HCT116 (cell line): ENCODE measurements around the gene UBE2D2. TPM values are rescaled to one million over a fixed set of nuclear protein-coding genes. Genes with fewer than 3 reads are reported as not detected.

ENCODE experiments used
- ATAC-seq: fragments of 200-7000 bp; cut with Tn5 transposase; 2 replicates; pipeline ENCODE4 v1.9.1; 2020; ENCODE audit warnings: mild to moderate bottlenecking, moderate library complexity
- BruUV-seq: library from RNA; stranded (reverse); fragments of 400-500 nt; replicated peaks from 2 replicates; lab custom pipeline; 2021; lab: Mats Ljungman, UMichigan
- CTCF ChIA-PET: fragments of 300-600 bp; sonication (Branson Sonifier 250); formaldehyde crosslinking; loops from one replicate; lab custom pipeline; 2021; ENCODE audit warnings: antibody characterized with exemption; lab: Charles Lee
- POLR2A ChIA-PET: fragments of 300-600, 350-600 bp; sonication (Branson Sonifier 250); formaldehyde crosslinking; loops from one replicate; lab custom pipeline; 2021; ENCODE audit warnings: antibody characterized with exemption; lab: Charles Lee
- RAD21 ChIA-PET, 2 experiments: fragments of 300-600 bp; sonication (Branson Sonifier 250); formaldehyde crosslinking; loops; one replicate each; lab custom pipeline; 2023; ENCODE audit warnings: low total read pairs in 2 of 2; ENCODE audit not compliant: uncharacterized antibody in 2 of 2, unreplicated experiment in 2 of 2, low non-redundant PET in 1 of 2; lab: Charles Lee
- DNase-seq: peaks from one replicate; pipeline ENCODE4 v3.0.0-alpha.2; 2010; ENCODE audit warnings: low read depth, low spot score
- H2AFZ ChIP-seq: fragments of 200-600 bp; shearing (Covaris generic), sonication (generic); 2 replicates; pipeline ENCODE4 v1.6.1; 2017; ENCODE audit warnings: low read depth, mixed run types, mixed read lengths, antibody characterized with exemption, low read length; ENCODE audit not compliant: poor library complexity, severe bottlenecking
- H3K27ac ChIP-seq: 2 replicates; pipeline ENCODE4 v1.5.1; 2012; ENCODE audit warnings: low read depth, low read length
- H3K27me3 ChIP-seq: fragments of 200-600 bp; sonication (generic); 2 replicates; pipeline ENCODE4 v1.6.1; 2016; ENCODE audit warnings: mixed run types, low read length, mixed read lengths; ENCODE audit not compliant: insufficient read depth
- H3K36me3 ChIP-seq, 2 experiments: fragments of 200-500 bp in 1 of 2; fragments of 200-600 bp in 1 of 2; sonication (Bioruptor generic) in 1 of 2; sonication (generic) in 1 of 2; 2 replicates each; pipeline versions ENCODE4 v1.5.1 to v1.6.1; 2014 to 2016; ENCODE audit warnings: low read length in 2 of 2, inconsistent platforms in 1 of 2, mixed read lengths in 1 of 2, mixed run types in 1 of 2; ENCODE audit not compliant: insufficient read depth in 2 of 2, control insufficient read depth in 1 of 2
- H3K4me1 ChIP-seq, 2 experiments: fragments of 200-600 bp in 1 of 2; sonication (generic) in 1 of 2; 2 replicates each; pipeline versions ENCODE4 v1.5.1 to v1.6.1; 2012 to 2017; ENCODE audit warnings: low read length in 2 of 2, inconsistent platforms in 1 of 2, mild to moderate bottlenecking in 1 of 2, mixed read lengths in 1 of 2, mixed run types in 1 of 2, moderate library complexity in 1 of 2; ENCODE audit not compliant: insufficient read depth in 2 of 2, control insufficient read depth in 1 of 2
- H3K4me2 ChIP-seq: fragments of 200-600 bp; sonication (generic); 2 replicates; pipeline ENCODE4 v1.6.1; 2017; ENCODE audit warnings: mixed run types, low read length, mixed read lengths
- H3K4me3 ChIP-seq, 2 experiments: fragments of 200-600 bp in 1 of 2; sonication (generic) in 1 of 2; replicated peaks in 1 of 2; 2 replicates each; pipeline ENCODE4 v1.5.1; 2011 to 2016; ENCODE audit warnings: low read length in 2 of 2, control low read depth in 1 of 2, low read depth in 1 of 2, mild to moderate bottlenecking in 1 of 2, mixed read lengths in 1 of 2, mixed run types in 1 of 2
- H3K79me2 ChIP-seq: fragments of 200-600 bp; sonication (generic); 2 replicates; pipeline ENCODE4 v1.6.1; 2017; ENCODE audit warnings: mild to moderate bottlenecking, mixed run types, low read length, moderate library complexity, mixed read lengths; ENCODE audit not compliant: insufficient read depth
- H3K9ac ChIP-seq: fragments of 200-600 bp; sonication (generic); 2 replicates; pipeline ENCODE4 v1.6.1; 2016; ENCODE audit warnings: low read length, mixed read lengths
- H3K9me2 ChIP-seq: fragments of 200-600 bp; sonication (generic), shearing (Covaris generic); 2 replicates; pipeline ENCODE4 v1.6.1; 2017; ENCODE audit warnings: mixed run types, mild to moderate bottlenecking, moderate library complexity; ENCODE audit not compliant: insufficient read depth
- H3K9me3 ChIP-seq, 2 experiments: fragments of 200-500 bp in 1 of 2; fragments of 200-600 bp in 1 of 2; sonication (Bioruptor generic) in 1 of 2; sonication (generic) in 1 of 2; 2 replicates each; pipeline ENCODE4 v1.6.1; 2014 to 2017; ENCODE audit warnings: low read length in 2 of 2, mixed read lengths in 2 of 2, inconsistent platforms in 1 of 2, low read depth in 1 of 2, mild to moderate bottlenecking in 1 of 2, mixed run types in 1 of 2, moderate library complexity in 1 of 2; ENCODE audit not compliant: control insufficient read depth in 1 of 2, insufficient read depth in 1 of 2
- H4K20me1 ChIP-seq: fragments of 200-600 bp; sonication (generic), shearing (Covaris generic); 2 replicates; pipeline ENCODE4 v1.6.1; 2017; ENCODE audit warnings: mixed run types, mild to moderate bottlenecking, moderate library complexity; ENCODE audit not compliant: insufficient read depth
- CBX3 ChIP-seq: IDR thresholded peaks from 2 replicates; pipeline ENCODE4 v1.6.1; 2012; ENCODE audit warnings: low read depth
- CEBPB ChIP-seq: IDR thresholded peaks from 2 replicates; pipeline ENCODE4 v1.6.1; 2012; ENCODE audit warnings: low read depth
- CTCF ChIP-seq, 3 experiments: fragments of 200-600 bp in 1 of 3; sonication (generic) in 1 of 3; IDR thresholded peaks in 2 of 3; conservative IDR thresholded peaks in 1 of 3; 2 replicates each; pipeline ENCODE4 v1.5.1; 2012 to 2017; ENCODE audit warnings: low read depth in 2 of 3, low read length in 2 of 3, antibody characterized with exemption in 1 of 3, borderline replicate concordance in 1 of 3, control low read depth in 1 of 3, mild to moderate bottlenecking in 1 of 3, mixed read lengths in 1 of 3, mixed run types in 1 of 3, moderate library complexity in 1 of 3; ENCODE audit not compliant: insufficient read depth in 1 of 3
- FOSL1 ChIP-seq: IDR thresholded peaks from 2 replicates; pipeline ENCODE4 v1.6.1; 2012; ENCODE audit warnings: low read depth
- JUND ChIP-seq: IDR thresholded peaks from 2 replicates; pipeline ENCODE4 v1.6.1; 2012
- RAD21 ChIP-seq: IDR thresholded peaks from 2 replicates; pipeline ENCODE4 v1.6.1; 2012; ENCODE audit warnings: low read depth, mild to moderate bottlenecking
- SP1 ChIP-seq: IDR thresholded peaks from 2 replicates; pipeline ENCODE4 v1.6.1; 2012; ENCODE audit warnings: low read depth
- YY1 ChIP-seq: IDR thresholded peaks from 2 replicates; pipeline ENCODE4 v1.6.1; 2011; ENCODE audit warnings: low read length, low read depth, moderate library complexity, mild to moderate bottlenecking; ENCODE audit not compliant: insufficient replicate concordance; ENCODE audit errors: extremely low read depth
- ZFX ChIP-seq: fragments of 450-650 bp; IDR thresholded peaks from 2 replicates; pipeline ENCODE4 v1.6.1; 2017
- intact Hi-C: fragments of 100-400 bp; cut with micrococcal nuclease; formaldehyde crosslinking; loops from 2 replicates; pipeline ENCODE4 v1.10.0; 2022
- total RNA-seq: library from RNA; stranded (reverse); gene quantifications from one replicate; pipeline ENCODE4 v1.2.1, GENCODE V29; 2021; ENCODE audit not compliant: unreplicated experiment

UBE2D2 gene
- total RNA-seq, 1 experiment from 2014 or later, result 140 TPM

GRCh38 chr5:139650031-139650688 lies 89.0 kb downstream of the UBE2D2 start:
- POLR2A ChIA-PET, result interaction anchor here (3.9 kb wide), 1 partner anchor 13 kb away, joined by 62 read pairs; no protein-coding TSS in a partner anchor
- Histone ChIP-seq H3K9me3 (no peaks in the 10 kb centered on the region), H3K27ac (peak overlapping the region; percentile 88; the same call in 1 of the 2 replicates), H3K4me3 (peak overlapping the region; percentile 80 to 84), H3K9me2 (no peaks in the 10 kb centered on the region), H3K36me3 (no peaks in the 10 kb centered on the region), H3K4me2 (peak overlapping the region; percentile 84), H4K20me1 (peaks cover 6% of the 10 kb centered on the region; the same call in 1 of the 2 replicates), H3K9ac (peak overlapping the region; percentile 87), H3K27me3 (no peaks in the 10 kb centered on the region), H2AFZ (no peak overlapping the region), H3K79me2 (peaks cover 64% of the 10 kb centered on the region), H3K4me1 (peaks cover 59 to 67% of the 10 kb centered on the region in 2 experiments)
- CTCF ChIA-PET, result interaction anchor here (1.3 kb wide), 1 partner anchor 15 kb away, joined by 3 read pairs; no protein-coding TSS in a partner anchor
- no TSS peak for BruUV-seq
- no peak for DNase-seq
- RAD21 ChIA-PET, result no interaction called here
- TF ChIP-seq SP1, result no peak
- no peak for TF ChIP-seq RAD21
- no peak for TF ChIP-seq CEBPB
- TF ChIP-seq CBX3, result no peak
- no peak for TF ChIP-seq FOSL1
- TF ChIP-seq JUND, result no peak
- no peak for TF ChIP-seq YY1
- TF ChIP-seq CTCF (IDR thresholded peaks at IDR 0.05 in 2 of 3, conservative IDR thresholded peaks at IDR 0.05 in 1 of 3; ENCODE audit: borderline replicate concordance in 1 of 3, insufficient read depth in 1 of 3, low read depth in 2 of 3, low read length in 2 of 3), result no peak
- no peak for TF ChIP-seq ZFX
- intact Hi-C loops, result no loop called here
- no peak for ATAC-seq
